Activated T-helper 17 cell treated with anti-CD3 and anti-CD28 coated beads, Interleukin-2, amount 50 U/mL, for 72 hours (primary cell): ENCODE data around the gene CENATAC. TPM values are rescaled to one million over a fixed set of nuclear protein-coding genes. Genes with fewer than 3 reads are reported as not detected.
"Not testable (repeated sequence)": the region's sequence is repeated elsewhere in the genome, so short reads cannot be mapped to it uniquely, and the experiment has no call there.

Experiments
- ATAC-seq: fragments of 150-1000 bp; cut with Tn5 transposase; replicated peaks from 2 replicates; pipeline ENCODE4 v1.10.0; 2021; ENCODE audit warnings: mild to moderate bottlenecking, moderate library complexity
- H3K27ac Mint-ChIP-seq: one replicate; pipeline ENCODE4 v1.8.0; 2022; ENCODE audit warnings: mixed read lengths
- H3K27me3 Mint-ChIP-seq: one replicate; pipeline ENCODE4 v1.8.0; 2022; ENCODE audit warnings: mixed read lengths
- H3K36me3 Mint-ChIP-seq: one replicate; pipeline ENCODE4 v1.8.0; 2022; ENCODE audit warnings: low read depth, mild to moderate bottlenecking, mixed read lengths
- H3K4me1 Mint-ChIP-seq: one replicate; pipeline ENCODE4 v1.8.0; 2022; ENCODE audit warnings: mixed read lengths
- H3K4me3 Mint-ChIP-seq: one replicate; pipeline ENCODE4 v1.8.0; 2022; ENCODE audit warnings: mild to moderate bottlenecking, mixed read lengths
- H3K9me3 Mint-ChIP-seq: one replicate; pipeline ENCODE4 v1.8.0; 2022; ENCODE audit warnings: mixed read lengths
- total RNA-seq, 2 donors: library from RNA; stranded (reverse); gene quantifications; one replicate each; pipeline ENCODE4 v1.2.3, GENCODE V29; 2022

CENATAC gene
- total RNA-seq, 2 donors from 2014 or later: 38.9 to 44.8 TPM

DNA sequence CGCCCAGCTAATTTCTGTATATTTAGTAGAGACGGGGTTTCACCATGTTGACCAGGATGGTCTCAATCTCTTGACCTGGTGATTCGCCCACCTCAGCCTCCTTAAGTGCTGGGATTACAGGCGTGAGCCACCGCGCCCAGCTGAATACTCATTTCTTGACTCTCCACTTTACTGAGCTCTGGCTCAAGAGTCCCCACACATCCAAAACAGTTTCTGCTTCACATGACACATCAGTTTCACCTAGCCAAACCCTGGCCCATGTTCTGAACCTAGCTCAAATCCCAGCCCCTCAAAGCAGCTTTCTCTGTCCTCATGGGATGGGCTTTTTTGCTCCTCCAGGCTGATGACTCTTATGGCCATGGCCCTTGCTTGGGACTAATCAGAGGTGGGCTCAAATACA is 49.3 kb downstream of the CENATAC start:
- no peaks in the 10 kb centered on the region for H3K27me3 Mint-ChIP-seq
- H3K4me3 Mint-ChIP-seq: no peak overlapping the region

DNA sequence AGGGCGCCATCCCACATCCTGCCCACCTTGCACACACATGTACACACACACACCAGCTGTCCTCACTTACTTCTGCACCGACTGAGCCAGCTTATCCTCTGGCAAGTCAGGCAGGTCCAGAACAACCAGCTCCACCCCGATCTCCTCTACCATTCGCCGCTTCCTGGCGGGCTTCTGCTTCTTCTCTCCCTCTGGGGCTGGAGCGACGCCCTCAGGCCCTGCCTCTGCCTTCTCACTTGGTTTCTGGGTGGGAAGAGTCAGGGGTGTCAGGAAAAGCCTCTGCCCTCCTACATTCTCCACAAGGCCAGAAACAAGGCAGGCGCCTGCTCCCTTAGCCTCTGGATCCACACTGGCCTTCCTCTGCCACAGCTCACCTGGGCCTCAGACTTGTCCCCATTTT is 50.7 kb downstream of the CENATAC start:
- ATAC-seq: no peak
- peak overlapping the region; percentile 63 for H3K27ac Mint-ChIP-seq

More for the DNA sequence above, 49.3 kb downstream of the CENATAC start:
- Mint-ChIP-seq H3K27ac (peak overlapping the region; percentile 7), H3K9me3 (no peaks in the 10 kb centered on the region), H3K4me1 (peaks cover 18% of the 10 kb centered on the region), H3K36me3 (peaks cover 83% of the 10 kb centered on the region)
- ATAC-seq: peak; percentile 71

DNA sequence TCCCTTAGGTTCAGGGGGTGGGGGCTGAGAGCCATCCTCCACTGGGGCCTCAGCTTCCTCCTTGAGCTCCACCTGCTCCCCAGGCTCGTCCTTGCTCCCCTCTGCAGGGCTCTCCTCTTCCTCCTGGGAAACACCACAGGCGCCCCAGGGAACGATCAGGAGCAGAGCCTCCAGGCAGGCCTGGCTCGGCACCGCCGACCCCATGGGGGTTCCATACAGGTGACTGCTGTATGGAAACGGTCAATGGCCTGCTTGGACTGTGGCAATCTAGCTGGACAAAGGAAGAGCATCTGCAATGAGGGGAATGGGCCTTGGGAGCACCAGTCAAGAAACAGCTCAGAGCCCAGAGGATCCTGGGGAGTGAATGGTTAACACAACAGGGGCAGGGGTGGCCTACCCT is 51.1 kb downstream of the CENATAC start:
- no peaks in the 10 kb centered on the region for H3K9me3 Mint-ChIP-seq
- peak overlapping the region; percentile 63 for H3K27ac Mint-ChIP-seq
- H3K4me1 Mint-ChIP-seq: peaks cover 34% of the 10 kb centered on the region

More for the DNA sequence above, 50.7 kb downstream of the CENATAC start:
- Mint-ChIP-seq H3K36me3 (peaks cover 97% of the 10 kb centered on the region), H3K9me3 (no peaks in the 10 kb centered on the region), H3K27me3 (no peaks in the 10 kb centered on the region), H3K4me1 (peaks cover 30% of the 10 kb centered on the region), H3K4me3 (no peak overlapping the region)

GRCh38 chr11:119051440-119052162 is 53.7 kb downstream of the CENATAC start:
- Mint-ChIP-seq H3K36me3 (peaks cover 97% of the 10 kb centered on the region), H3K9me3 (no peaks in the 10 kb centered on the region), H3K27me3 (no peaks in the 10 kb centered on the region), H3K27ac (peak overlapping the region; percentile 87), H3K4me3 (peak overlapping the region; percentile 66), H3K4me1 (peaks cover 42% of the 10 kb centered on the region)
- peak; percentile 67 for ATAC-seq

More for the DNA sequence above, 51.1 kb downstream of the CENATAC start:
- ATAC-seq: no peak
- Mint-ChIP-seq H3K27me3 (no peaks in the 10 kb centered on the region), H3K4me3 (no peak overlapping the region), H3K36me3 (peaks cover 100% of the 10 kb centered on the region)

- H3K27me3 Mint-ChIP-seq: no peaks in the 10 kb centered on the region
- H3K9me3 Mint-ChIP-seq: no peaks in the 10 kb centered on the region
- H3K27ac Mint-ChIP-seq: peak overlapping the region; percentile 87
- H3K36me3 Mint-ChIP-seq: peaks cover 96% of the 10 kb centered on the region
- ATAC-seq: no peak
- peak overlapping the region; percentile 66 for H3K4me3 Mint-ChIP-seq
- peaks cover 42% of the 10 kb centered on the region for H3K4me1 Mint-ChIP-seq
Measured at GRCh38 chr11:119052163-119052814, 54.4 kb downstream of the CENATAC start.

DNA sequence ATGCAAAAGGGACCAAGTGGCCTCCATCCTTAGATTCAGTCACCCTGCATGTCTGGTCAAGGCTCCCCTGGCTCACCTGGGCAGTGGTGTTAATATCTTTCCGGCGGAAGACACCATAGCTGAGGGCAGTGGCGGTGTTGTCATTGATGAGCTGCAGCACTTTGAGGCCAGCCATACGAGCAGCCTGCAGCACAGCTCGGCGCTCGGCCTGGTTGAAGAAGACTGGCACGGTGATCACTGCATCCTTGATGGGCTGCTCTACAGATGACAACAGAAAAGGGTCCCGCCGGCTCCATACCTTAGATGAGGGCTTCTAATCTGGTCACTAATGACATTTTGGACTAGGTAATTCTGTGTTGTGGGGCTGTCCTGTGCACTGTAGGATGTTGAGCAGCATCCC is 56.5 kb downstream of the CENATAC start:
- ATAC-seq: no peak
- Mint-ChIP-seq H3K27ac (no peak overlapping the region), H3K4me3 (no peak overlapping the region), H3K4me1 (peaks cover 41% of the 10 kb centered on the region), H3K36me3 (peaks cover 75% of the 10 kb centered on the region), H3K27me3 (no peaks in the 10 kb centered on the region), H3K9me3 (no peaks in the 10 kb centered on the region)

DNA sequence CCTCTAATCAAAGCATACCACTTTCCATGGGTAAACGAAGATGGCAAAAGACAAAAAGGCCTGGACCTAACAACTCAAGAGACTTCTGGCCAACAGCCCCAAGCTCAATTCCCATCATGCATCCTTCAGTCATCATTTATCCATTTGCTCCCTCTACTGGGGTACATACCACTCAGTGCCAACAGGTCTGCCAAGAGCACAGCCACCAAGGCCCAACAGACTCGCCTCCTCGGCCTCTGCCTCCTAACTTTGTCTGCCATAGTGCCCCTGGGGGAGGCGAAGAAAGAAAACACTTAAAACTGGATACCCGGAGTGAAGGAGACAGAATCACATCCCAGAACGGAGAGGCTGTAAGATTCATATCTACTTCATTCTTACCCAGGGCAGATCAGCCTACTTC is 58.0 kb downstream of the CENATAC start:
- peaks cover 37% of the 10 kb centered on the region for H3K4me1 Mint-ChIP-seq
- H3K36me3 Mint-ChIP-seq: peaks cover 67% of the 10 kb centered on the region
- H3K27ac Mint-ChIP-seq: peak overlapping the region; percentile 89
- H3K9me3 Mint-ChIP-seq: no peaks in the 10 kb centered on the region
- H3K27me3 Mint-ChIP-seq: no peaks in the 10 kb centered on the region
- H3K4me3 Mint-ChIP-seq: peak overlapping the region; percentile 95
- no peak for ATAC-seq

DNA sequence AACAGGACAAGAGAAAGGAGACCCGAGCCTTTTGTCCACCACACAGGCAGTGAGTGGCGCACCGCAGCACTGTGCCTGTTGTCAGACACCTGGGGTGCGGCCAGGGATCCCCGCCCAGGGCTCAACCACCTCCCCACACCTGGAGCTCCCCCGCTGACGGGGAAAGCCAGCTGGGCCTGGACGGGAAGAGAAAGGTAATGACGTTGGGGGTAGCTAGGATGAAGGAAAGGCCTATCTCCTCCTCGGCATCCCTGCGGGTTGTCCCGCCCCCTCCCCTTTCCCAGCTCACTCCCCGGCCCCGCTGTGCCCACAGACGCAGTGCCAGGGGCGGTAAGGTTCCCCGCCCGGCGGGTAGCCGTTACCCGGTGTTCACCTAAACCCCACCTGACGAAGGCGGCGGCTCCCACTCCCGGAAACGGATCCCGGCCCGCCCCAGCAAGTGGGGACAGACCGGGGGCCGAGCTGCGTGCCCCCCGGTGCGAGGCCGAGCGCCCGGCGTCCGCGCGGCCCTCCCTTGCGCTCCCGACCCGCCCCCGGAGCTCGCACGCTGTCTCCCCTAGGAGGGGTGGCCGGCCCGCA is 58.6 kb downstream of the CENATAC start:
- H3K9me3 Mint-ChIP-seq: no peaks in the 10 kb centered on the region
- H3K4me1 Mint-ChIP-seq: peaks cover 32% of the 10 kb centered on the region
- no peaks in the 10 kb centered on the region for H3K27me3 Mint-ChIP-seq
- H3K27ac Mint-ChIP-seq: peak overlapping the region; percentile 91
- ATAC-seq: peak; percentile 1
- H3K36me3 Mint-ChIP-seq: peaks cover 61% of the 10 kb centered on the region
- H3K4me3 Mint-ChIP-seq: peak overlapping the region; percentile 95

DNA sequence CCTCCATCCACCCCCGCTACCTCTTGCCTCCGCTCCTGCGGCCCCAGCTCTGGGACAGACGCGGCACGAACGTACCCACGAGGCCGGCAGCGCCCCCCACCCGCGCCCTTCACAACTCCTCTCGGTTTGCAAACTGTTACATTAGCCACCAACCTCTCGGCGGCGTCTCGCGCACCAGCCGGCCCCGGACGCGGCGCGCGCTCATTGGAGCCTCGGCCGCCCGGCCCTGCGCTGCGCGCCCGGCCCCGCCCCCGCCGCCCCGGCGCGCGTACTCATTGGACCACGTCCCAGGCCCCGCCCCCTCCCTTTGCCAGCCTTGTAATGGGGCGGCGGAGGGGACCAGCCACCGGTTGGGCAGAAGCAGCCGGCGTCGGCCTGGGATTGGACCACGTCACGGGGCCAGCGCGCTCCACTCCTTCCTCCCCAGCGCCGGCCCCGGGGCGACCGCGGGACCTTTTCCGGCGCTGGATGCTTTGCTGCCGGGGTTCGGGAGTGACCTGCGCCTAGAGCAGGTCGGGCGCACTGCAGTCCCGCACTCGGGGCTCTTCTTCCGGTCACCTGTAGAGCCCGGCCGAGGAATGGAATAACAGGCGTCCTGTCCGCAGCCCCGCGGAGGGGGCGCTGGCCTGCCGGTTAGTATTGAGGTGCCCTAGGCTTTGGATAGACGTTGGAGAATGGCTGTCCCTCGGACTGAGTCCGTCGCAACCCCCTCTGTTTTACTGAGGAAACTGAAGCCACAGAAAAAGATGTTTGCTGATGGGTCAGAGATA is 59.2 kb downstream of the CENATAC start, which contains the start of gene HYOU1:
Gene HYOU1, minus strand, starts transcription at position 206 of the 770 bp plus-strand sequence. CDS start 1,045 bp downstream, outside the sequence.
- H3K27me3 Mint-ChIP-seq: no peaks in the 10 kb centered on the region
- peak within 1 kb of the TSS; percentile 91 for H3K27ac Mint-ChIP-seq

DNA sequence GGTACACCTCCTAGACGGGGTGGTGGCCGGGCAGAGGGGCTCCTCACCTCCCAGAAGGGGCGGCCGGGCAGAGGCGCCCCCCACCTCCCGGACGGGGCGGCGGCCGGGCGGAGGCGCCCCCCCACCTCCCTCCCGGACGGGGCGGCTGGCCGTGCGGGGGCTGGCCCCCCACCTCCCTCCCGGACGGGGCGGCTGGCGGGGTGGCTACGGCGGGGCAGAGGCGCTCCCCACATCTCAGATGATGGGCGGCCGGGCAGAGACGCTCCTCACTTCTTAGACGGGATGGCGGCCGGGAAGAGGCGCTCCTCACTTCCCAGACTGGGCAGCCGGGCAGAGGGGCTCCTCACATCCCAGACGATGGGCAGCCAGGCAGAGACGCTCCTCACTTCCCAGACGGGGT is 61.2 kb downstream of the CENATAC start:
- Mint-ChIP-seq H3K4me1 (peaks cover 17% of the 10 kb centered on the region), H3K36me3 (peaks cover 40% of the 10 kb centered on the region)
- not testable (repeated sequence) for H3K27me3 Mint-ChIP-seq, H3K27ac Mint-ChIP-seq, ATAC-seq, H3K9me3 Mint-ChIP-seq, H3K4me3 Mint-ChIP-seq

More for the DNA sequence above, 59.2 kb downstream of the CENATAC start, which contains the start of gene HYOU1:
- H3K4me3 Mint-ChIP-seq: peak within 1 kb of the TSS; percentile 95
- H3K9me3 Mint-ChIP-seq: no peaks in the 10 kb centered on the region
- peak; percentile 96 for ATAC-seq
- peaks cover 55% of the 10 kb centered on the region for H3K36me3 Mint-ChIP-seq
- peaks cover 29% of the 10 kb centered on the region for H3K4me1 Mint-ChIP-seq

DNA sequence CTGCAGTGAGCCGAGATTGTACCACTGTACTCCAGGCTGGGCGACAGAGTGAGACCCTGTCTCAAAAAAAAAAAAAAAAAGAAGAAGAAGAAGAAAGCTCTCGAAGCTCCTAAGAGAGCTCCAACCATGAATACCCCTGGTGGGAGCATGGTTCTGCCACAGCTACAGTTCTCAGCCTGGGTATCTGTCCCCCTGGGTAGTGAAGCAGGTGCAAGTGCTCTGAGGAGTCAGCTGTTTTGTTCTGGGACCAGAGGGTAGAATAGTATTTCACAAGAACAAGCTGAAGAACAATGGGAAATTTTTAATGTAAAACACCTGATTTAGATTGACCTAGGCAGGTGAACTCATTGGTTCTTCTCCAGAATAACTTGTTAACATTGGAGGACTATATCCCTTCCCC is 63.3 kb downstream of the CENATAC start:
- Mint-ChIP-seq H3K36me3 (peaks cover 29% of the 10 kb centered on the region), H3K27me3 (no peaks in the 10 kb centered on the region), H3K27ac (no peak overlapping the region), H3K4me3 (no peak overlapping the region), H3K9me3 (no peaks in the 10 kb centered on the region), H3K4me1 (peaks cover 21% of the 10 kb centered on the region)
- no peak for ATAC-seq

- H3K4me3 Mint-ChIP-seq: no peak overlapping the region
- ATAC-seq: no peak
- H3K4me1 Mint-ChIP-seq: peaks cover 21% of the 10 kb centered on the region
- H3K27ac Mint-ChIP-seq: no peak overlapping the region
- peaks cover 31% of the 10 kb centered on the region for H3K36me3 Mint-ChIP-seq
- H3K9me3 Mint-ChIP-seq: no peaks in the 10 kb centered on the region
- no peaks in the 10 kb centered on the region for H3K27me3 Mint-ChIP-seq
Measured at GRCh38 chr11:119062779-119063178, 64.8 kb downstream of the CENATAC start.

GRCh38 chr11:119065369-119065768 is 67.4 kb downstream of the CENATAC start:
- peak overlapping the region; percentile 97 for H3K4me3 Mint-ChIP-seq
- peak; percentile 20 for ATAC-seq
- H3K36me3 Mint-ChIP-seq: peaks cover 45% of the 10 kb centered on the region
- peaks cover 22% of the 10 kb centered on the region for H3K4me1 Mint-ChIP-seq
- H3K27me3 Mint-ChIP-seq: no peaks in the 10 kb centered on the region
- H3K27ac Mint-ChIP-seq: peak overlapping the region; percentile 16
- no peaks in the 10 kb centered on the region for H3K9me3 Mint-ChIP-seq
